Ovary (tissue), 9 donors: ENCODE measurements around the gene TEX13D. TPM values are rescaled to one million over a fixed set of nuclear protein-coding genes. Genes with fewer than 3 reads are reported as not detected.

Source experiments
- DNase-seq, 5 donors: peaks; one replicate each; pipeline ENCODE4 v3.0.0-alpha.2; 2019 to 2020
- H3K27ac ChIP-seq, 2 donors: fragments of 200-600 bp; one replicate each; pipeline versions ENCODE4 v1.5.1 to v1.8.0; 2019 to 2022
- H3K27me3 ChIP-seq: fragments of 200-600 bp; one replicate; pipeline ENCODE4 v1.8.0; 2022
- H3K36me3 ChIP-seq: fragments of 200-600 bp; sonication (generic); one replicate; pipeline ENCODE4 v1.5.1; 2019
- H3K4me1 ChIP-seq: one replicate; pipeline ENCODE4 v1.8.1; 2013; ENCODE audit warnings: mild to moderate bottlenecking, moderate library complexity; ENCODE audit not compliant: insufficient read depth
- H3K4me3 ChIP-seq: fragments of 200-600 bp; sonication (generic); one replicate; pipeline ENCODE4 v1.5.1; 2017
- H3K9me3 ChIP-seq, 2 donors: fragments of 200-600 bp in 1 of 2; sonication (generic) in 1 of 2; one replicate each; pipeline versions ENCODE4 v1.5.1 to v1.8.1; 2013 to 2019; ENCODE audit warnings: mild to moderate bottlenecking in 1 of 2, moderate library complexity in 1 of 2
- EP300 ChIP-seq: sonication (generic); formaldehyde crosslinking; IDR thresholded peaks from one replicate; pipeline ENCODE4 v1.6.1; 2017; ENCODE audit warnings: antibody characterized with exemption
- POLR2A ChIP-seq: fragments of 450-650 bp; IDR thresholded peaks from one replicate; pipeline ENCODE4 v1.6.1; 2017; ENCODE audit warnings: antibody characterized with exemption, mild to moderate bottlenecking, moderate library complexity
- WGBS, 3 donors: extraction: QIAGEN DNeasy Blood & Tissue Kit in 1 of 3; methylation state at CpG; one replicate each; pipeline versions ENCODE4 v1.1.5 to v1.1.7; 2013 to 2017; 5-methylcytosine and 5-hydroxymethylcytosine counted together
- intact Hi-C, 4 donors: fragments of 100-400 bp; cut with DNase I; formaldehyde crosslinking; loops; one replicate each; pipeline versions ENCODE4 v1.11.0 to v1.15.1; 2022 to 2023
- polyA plus RNA-seq, 2 donors: library from polyadenylated mRNA; stranded (reverse); fragments of 200-250 nt in 1 of 2; fragments of 350-450 nt in 1 of 2; fragmentation: Illumina TruSeq in 1 of 2; extraction: RNeasy Lipid Tissue Mini Kit (QIAGEN cat#74804) in 1 of 2; gene quantifications; one replicate each; pipeline ENCODE4 v1.2.3, GENCODE V29; 2013 to 2014
- total RNA-seq, 7 donors: library from RNA; depleted of rRNA in 2 of 7; stranded (reverse); fragments of >200 nt in 2 of 7; fragmentation: NEBNext Ultra II Directional in 3 of 7; extraction: Animal tissue kit (Norgen Biotek cat#: 25700) in 3 of 7; gene quantifications; one replicate each; pipeline versions ENCODE4 v1.1.0 to v1.2.4, GENCODE V29; 2016 to 2023
- TF ChIP-seq, protein P1 (sequence below), 3 donors: fragments of 450-650 bp in 2 of 3; fragments of 200-600 bp in 1 of 3; IDR thresholded peaks; one replicate each; pipeline versions ENCODE4 v1.5.1 to v1.8.0; 2016 to 2022; ENCODE audit warnings: antibody characterized with exemption in 3 of 3, mild to moderate bottlenecking in 1 of 3
- donor health status: DM: no; HTN: no; CAD: no; lungs with moderate emphysema.
- donor health status: DM: no; HTN: no; CAD: no.
- donor health status: Bipolar disorder and iron deficiency.
- donor health status: DM: yes; HTN: yes; CAD: no.
- donor health status: DM: no; HTN: no; CAD: no.
- donor health status: DM: yes; HTN: yes; CAD: no.

TEX13D gene
- total and polyA plus RNA-seq, 9 donors = not detected

DNA sequence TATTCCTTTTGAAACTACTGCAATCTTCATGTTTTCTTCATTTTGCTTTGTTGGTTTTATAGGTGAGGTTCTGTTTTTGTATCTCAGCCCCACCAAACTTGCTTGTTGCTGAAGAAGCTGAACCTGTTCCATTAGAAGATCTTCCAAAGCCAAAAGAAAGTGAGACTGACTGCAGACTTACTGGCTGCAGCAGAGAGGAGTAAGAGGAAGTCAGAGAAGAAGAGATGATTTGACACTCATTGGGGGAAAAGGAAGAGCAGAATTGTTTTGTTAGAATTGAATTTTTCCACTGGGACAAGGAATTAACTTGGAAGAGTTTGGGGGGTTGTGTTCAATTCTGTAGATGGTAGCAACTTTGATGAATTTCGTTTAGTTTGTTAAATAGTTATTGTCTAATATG lies 3.1 kb downstream of the TEX13D start:
- Histone ChIP-seq H3K27me3 (no peaks in the 10 kb centered on the region), H3K9me3 (no peaks in the 10 kb centered on the region), H3K4me3 (no peak overlapping the region), H3K27ac (no peak overlapping the region), H3K36me3 (no peaks in the 10 kb centered on the region), H3K4me1 (no peaks in the 10 kb centered on the region)
- no peak for TF ChIP-seq POLR2A
- TF ChIP-seq, protein P1, sequence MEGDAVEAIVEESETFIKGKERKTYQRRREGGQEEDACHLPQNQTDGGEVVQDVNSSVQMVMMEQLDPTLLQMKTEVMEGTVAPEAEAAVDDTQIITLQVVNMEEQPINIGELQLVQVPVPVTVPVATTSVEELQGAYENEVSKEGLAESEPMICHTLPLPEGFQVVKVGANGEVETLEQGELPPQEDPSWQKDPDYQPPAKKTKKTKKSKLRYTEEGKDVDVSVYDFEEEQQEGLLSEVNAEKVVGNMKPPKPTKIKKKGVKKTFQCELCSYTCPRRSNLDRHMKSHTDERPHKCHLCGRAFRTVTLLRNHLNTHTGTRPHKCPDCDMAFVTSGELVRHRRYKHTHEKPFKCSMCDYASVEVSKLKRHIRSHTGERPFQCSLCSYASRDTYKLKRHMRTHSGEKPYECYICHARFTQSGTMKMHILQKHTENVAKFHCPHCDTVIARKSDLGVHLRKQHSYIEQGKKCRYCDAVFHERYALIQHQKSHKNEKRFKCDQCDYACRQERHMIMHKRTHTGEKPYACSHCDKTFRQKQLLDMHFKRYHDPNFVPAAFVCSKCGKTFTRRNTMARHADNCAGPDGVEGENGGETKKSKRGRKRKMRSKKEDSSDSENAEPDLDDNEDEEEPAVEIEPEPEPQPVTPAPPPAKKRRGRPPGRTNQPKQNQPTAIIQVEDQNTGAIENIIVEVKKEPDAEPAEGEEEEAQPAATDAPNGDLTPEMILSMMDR (IDR thresholded peaks at IDR 0.05) = no peak
- TF ChIP-seq EP300 = no peak
- intact Hi-C loops = no loop called here
- WGBS, 3 donors = 38 to 43% (median 40%) methylated on average over 1 of the region's 1 CpG
- DNase-seq = no peak

DNA sequence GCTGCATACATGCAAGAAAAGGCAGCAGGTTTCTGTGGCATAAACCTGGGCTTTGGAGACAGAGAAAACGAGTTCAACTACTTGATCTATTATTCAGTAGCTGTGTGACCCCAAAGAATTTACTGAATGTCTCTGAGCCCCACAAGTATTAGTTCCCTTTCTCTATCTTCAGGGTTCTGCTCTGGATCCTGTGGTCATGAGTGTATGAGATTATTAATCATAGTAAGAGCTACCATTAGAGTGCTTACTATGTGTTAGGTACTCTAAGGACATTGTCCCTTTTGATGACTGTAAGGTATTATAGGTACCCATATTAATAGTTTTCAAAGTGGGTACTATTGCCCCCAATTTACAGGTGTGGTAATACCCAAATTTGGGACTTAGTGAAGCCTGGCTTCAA lies 5.5 kb downstream of the TEX13D start:
- WGBS, 3 donors = 17 to 28% (median 17%) methylated on average over 1 of the region's 1 CpG

DNA sequence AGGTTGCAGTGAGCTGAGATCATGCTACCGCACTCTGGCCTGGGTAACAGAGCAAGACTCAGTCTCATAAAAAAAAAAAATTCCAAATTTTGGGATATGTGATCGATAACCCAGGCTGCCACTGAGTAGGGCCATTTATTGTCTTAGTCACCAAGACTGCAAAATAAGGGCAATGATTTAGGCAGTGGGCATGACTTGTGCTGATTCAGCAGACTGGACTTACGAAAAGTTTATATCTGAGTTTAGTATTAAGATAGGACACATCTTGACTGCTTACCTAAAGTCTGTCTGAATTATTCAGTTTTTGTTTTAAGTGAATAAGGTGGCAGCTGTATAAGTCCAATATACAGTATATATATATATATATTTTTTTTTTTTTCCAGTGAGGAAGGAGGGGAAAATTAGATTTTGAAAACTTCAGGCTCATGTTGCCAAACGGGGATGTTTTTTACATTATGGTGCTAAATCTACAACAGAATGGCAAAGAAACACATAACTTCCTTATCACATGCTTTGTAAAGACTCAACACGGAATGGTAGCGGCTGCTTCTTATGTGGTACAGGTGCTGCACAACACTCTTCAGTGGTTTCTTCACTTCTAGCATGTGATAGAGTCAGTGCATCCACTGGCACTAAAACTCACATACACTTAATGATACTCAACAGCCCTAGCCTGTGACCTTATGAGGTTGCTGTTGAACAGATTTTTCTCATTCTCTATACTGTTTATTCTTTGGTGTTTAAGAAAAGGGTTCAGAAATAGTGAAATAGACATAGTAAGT lies 6.5 kb downstream of the TEX13D start:
- Histone ChIP-seq H3K4me1 (no peaks in the 10 kb centered on the region), H3K4me3 (no peak overlapping the region), H3K9me3 (no peaks in the 10 kb centered on the region), H3K27me3 (no peaks in the 10 kb centered on the region), H3K36me3 (no peaks in the 10 kb centered on the region), H3K27ac (no peak overlapping the region)
- intact Hi-C loops = no loop called here
- WGBS, 3 donors = 66 to 76% (median 76%) methylated on average over 6 of the region's 6 CpGs
- TF ChIP-seq, protein P1 (IDR thresholded peaks at IDR 0.05) = no peak
- TF ChIP-seq POLR2A = no peak
- no peak for TF ChIP-seq EP300
- DNase-seq = no peak

More for the DNA sequence above, 5.5 kb downstream of the TEX13D start:
- Histone ChIP-seq H3K4me3 (no peak overlapping the region), H3K36me3 (no peaks in the 10 kb centered on the region), H3K27ac (no peak overlapping the region), H3K9me3 (no peaks in the 10 kb centered on the region), H3K27me3 (no peaks in the 10 kb centered on the region), H3K4me1 (no peaks in the 10 kb centered on the region)
- DNase-seq = no peak
- no peak for TF ChIP-seq POLR2A
- no peak for TF ChIP-seq EP300
- TF ChIP-seq, protein P1 (IDR thresholded peaks at IDR 0.05) = no peak
- intact Hi-C loops = no loop called here

DNA sequence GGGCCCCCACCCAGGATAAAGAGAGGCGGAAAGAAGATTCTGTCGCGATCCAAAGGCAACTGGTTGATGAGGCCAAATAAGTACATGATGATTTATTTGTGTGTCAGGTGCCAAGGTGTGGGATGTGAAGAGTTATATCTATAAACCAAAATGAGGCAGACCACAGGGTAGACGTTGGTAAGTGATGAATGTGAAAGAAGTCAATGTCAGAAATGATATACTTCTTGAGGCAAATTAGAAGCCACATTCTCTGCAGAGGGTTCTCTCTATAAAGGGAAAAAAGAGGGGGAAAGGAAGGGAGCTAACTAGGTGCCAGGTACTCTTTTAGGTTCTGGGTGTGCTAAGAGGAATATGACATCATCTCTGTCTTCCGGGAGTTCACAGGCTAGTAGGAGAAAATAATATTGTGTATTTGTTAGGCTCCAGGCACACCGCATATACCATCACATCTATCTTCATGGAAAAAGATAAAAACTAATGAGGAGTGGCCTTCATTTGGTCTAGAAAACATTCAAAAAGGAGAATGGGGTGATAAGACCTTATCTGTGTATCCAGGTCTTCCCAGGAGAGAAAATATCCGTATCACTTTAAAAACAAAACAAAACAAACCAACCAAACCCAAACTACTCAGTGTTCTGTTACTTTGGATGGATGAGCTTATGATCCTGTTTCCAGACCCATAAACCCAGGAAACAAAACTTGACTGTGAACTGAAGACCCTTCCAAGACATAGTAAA lies 9.1 kb downstream of the TEX13D start:
- H3K27me3 ChIP-seq = no peaks in the 10 kb centered on the region
- TF ChIP-seq, protein P1 (IDR thresholded peaks at IDR 0.05) = no peak
- TF ChIP-seq EP300 (no peak), POLR2A (no peak)
- H3K4me3 ChIP-seq = no peak overlapping the region
- DNase-seq = no peak
- no peaks in the 10 kb centered on the region for H3K4me1 ChIP-seq
- H3K9me3 ChIP-seq = no peaks in the 10 kb centered on the region
- intact Hi-C loops = no loop called here
- no peak overlapping the region for H3K27ac ChIP-seq
- 35 to 54% (median 42%) methylated on average over 7 of the region's 7 CpGs for WGBS, 3 donors
- no peaks in the 10 kb centered on the region for H3K36me3 ChIP-seq
